Limb (tissue), 2 donors: ENCODE data around the gene NDUFAF5.

Source experiments
- DNase-seq, 2 donors: peaks; one replicate each; pipeline ENCODE4 v3.0.0-alpha.2; 2016; ENCODE audit errors: extremely low spot score in 2 of 2

NDUFAF5 gene

GRCh38 chr20:13868331-13868730 lies 83.5 kb downstream of the NDUFAF5 start:
- no peak for DNase-seq

- no peak for DNase-seq
These were observed 85.4 kb downstream of the NDUFAF5 start for GRCh38 chr20:13870170-13870748.
